HG02759 (cell line): Measurements from ENCODE around the gene TRAF3IP3.
"Not testable (repeated sequence)": the region's sequence is repeated elsewhere in the genome, so short reads cannot be mapped to it uniquely, and the experiment has no call there.

Experiments
- ATAC-seq: cut with Tn5 transposase; IDR thresholded peaks from one replicate; pipeline ENCODE4 v1.9.1; 2021; ENCODE audit warnings: mild to moderate bottlenecking, moderate library complexity; ENCODE audit not compliant: unreplicated experiment

TRAF3IP3 gene

GRCh38 chr1:209791920-209792319, 36.1 kb downstream of the TRAF3IP3 start:
- ATAC-seq: no peak

DNA sequence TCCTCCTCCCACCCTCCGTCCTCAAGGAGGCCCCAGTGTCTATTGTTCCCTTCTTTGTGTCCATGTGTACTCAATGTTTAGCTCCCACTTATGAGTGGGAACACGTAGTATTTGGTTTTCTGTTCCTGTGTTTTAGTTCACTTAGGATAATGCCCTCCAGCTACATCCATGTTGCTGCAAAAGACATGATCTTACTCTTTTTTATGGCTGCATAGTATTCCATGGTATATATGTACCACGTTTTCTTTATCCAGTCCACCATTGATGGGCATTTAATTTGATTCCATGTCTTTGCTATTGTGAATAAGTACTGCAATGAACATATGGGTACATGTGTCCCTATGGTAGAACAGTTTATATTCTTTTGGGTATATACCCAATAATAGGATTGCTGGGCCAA, 37.9 kb downstream of the TRAF3IP3 start:
- not testable (repeated sequence) for ATAC-seq

GRCh38 chr1:209797978-209798639, 42.3 kb downstream of the TRAF3IP3 start:
- no peak for ATAC-seq

DNA sequence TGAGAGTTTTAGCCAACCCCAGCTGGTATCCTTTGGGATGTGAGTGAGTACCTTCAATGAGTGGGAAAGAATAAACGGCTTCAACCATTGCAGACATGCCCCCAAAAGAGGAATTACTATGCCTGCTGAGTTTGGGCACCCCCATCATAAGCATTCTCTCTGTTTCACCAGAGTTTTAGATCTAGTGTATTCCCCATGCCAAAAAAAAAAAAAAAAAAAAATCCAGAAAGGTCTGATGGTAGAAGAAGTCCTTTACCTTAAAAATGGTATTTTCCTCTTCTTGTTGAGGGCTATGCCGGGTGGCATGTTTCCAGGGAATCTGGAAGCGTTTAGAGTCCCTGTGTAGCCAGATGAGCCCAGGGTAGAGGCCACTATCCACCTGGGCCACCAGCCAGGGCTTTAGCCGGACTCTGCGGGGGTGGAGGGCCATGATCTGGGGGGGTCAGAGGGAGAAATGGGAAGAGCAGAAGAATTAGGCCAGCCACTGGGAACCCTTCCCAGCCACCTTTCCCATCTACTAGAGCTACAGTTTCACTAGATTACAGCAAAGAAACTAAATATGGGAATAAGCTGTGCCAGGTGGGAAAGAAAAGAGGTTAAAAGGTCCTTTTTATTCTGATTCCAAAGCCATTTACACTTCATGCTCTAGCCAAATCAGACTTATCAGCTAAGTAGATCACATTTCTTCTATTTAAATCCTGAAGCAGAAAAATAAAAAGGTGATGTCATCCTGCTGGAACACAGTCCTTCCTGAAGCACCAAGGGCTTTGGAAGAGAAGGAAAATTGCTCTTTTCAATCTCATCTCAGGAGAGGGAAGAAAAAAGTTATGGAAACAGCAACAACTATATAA, 45.4 kb downstream of the TRAF3IP3 start:
- ATAC-seq: no peak

DNA sequence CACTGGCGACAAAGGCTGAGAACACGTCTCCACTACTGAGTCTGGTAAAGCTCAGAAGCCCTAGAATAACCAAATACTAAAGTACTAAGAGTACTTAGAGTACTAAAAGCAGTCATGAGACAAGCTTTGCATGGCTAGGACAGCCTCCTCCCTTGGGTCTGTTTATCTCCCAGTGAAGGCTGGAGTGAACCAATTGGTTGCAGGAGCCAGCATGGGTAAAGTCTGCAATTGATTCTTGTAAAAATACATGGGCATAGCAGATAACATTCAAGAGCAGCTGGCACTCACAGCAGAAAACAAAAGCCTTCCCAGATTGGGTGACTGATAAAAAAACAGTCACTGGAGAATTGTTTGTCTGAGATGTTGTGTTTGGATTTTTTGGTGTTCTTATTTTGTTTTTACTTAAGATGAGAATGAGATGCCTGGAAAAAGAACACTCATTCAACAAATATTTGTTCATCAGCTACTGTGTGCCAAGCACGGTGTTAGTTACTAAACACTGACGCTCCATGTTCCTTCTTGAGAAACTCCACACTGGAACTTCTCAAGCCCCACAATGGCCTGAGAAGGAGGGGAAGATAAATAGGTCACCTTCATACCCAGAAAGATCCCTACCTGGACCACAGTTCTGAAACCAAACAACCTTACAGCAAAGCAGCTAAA, 46.4 kb downstream of the TRAF3IP3 start:
- no peak for ATAC-seq

- no peak for ATAC-seq
Observed at GRCh38 chr1:209802780-209803152, 46.9 kb downstream of the TRAF3IP3 start.

DNA sequence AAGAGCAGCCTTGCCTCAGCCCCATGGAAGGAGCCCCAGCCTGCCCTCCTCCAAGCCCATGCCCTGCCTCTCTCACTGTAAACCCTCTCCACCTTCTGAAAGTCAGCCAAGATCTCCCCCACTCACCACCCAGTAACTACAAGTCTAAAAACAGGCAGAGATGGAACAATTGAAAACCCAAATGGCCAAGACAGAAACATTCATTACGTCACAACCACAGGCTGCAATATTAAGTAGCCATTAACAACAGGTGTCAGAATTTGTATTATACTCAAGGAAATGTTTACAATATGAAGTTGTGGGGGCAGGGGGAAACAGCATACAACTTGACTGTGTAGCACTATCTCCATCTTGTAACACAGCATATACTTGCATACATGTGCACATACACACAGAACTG, 47.7 kb downstream of the TRAF3IP3 start:
- ATAC-seq: no peak

GRCh38 chr1:209805341-209805781, 49.5 kb downstream of the TRAF3IP3 start:
- ATAC-seq: no peak

DNA sequence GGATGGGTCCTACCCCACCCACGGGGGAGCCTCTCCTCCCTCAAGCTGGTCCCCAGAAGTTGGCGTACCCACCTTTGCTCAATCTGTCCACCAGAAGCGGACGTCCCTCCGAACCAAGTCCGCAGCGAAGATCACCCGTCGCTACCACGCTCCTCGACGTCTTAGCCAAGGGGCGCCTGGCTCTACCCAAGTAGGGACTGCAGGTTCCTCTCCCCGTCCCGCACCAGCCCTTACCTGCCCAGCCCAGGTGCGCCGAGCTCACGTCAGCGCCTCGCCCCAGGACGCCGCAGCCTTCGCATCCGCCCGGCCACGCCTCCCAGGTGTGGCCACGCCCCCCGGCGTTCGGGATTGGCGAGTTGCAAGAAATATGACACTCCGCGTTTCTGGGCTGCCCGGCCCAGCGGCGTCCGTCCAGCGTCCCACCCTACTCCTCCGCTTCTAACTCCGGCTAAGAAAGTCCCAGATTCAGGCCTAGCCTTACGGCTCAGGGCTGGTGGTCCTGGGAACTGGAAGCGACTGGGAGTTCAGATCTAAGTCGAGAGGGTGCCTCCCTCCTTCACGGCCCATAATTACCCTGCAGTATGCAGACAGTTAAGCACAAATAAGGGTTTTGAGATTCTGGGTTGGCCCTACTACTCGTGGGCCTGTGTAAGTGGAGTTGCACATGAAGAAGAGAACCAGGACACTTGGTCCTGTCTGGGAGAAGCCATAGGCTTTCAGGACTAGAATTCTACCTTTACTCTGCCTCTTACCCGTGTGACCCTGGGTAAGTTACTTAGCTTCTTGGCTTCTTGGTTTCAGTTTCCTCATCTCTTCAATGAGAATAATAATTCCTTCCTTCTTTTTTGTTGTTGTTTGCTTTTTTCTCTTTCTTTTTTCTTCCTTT, 50.3 kb downstream of the TRAF3IP3 start, which contains the start of gene IRF6:
IRF6 (minus strand) TSS at position 268 of the 886 bp plus-strand sequence. CDS start 4,729 bp downstream, outside the sequence.
- ATAC-seq: peak; percentile 97

- ATAC-seq: no peak
Observed at GRCh38 chr1:209807509-209807908, 51.7 kb downstream of the TRAF3IP3 start.

DNA sequence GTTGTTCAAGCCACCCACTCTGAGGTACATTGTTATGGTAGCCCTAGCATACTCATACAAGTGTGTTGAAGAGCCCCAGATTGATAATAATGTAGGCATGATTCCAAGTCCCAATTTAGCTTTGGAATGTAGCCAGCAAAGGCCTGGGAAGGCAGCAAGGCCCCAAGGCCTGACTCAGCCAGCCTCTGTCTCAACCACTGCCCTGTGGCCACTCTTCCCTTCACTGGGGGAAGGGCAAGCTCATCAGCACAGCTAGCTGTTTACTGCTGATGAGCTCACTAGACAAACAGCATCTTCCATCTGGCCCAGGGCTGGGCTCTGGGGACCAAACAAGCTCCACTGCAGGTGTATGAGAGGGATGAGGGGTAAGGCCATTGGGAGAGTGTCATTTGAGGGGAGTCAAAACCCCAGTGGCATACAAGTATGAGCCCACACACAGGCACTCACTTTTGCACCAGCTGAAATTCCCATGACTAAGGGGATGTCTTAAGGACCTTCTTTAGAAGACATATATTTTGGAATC, 52.3 kb downstream of the TRAF3IP3 start:
- no peak for ATAC-seq

GRCh38 chr1:209809611-209810010, 53.8 kb downstream of the TRAF3IP3 start:
- ATAC-seq: no peak

- ATAC-seq: no peak
Observed at GRCh38 chr1:209810783-209811182, 54.9 kb downstream of the TRAF3IP3 start.

- no peak for ATAC-seq
Observed at GRCh38 chr1:209813902-209814301, 58.0 kb downstream of the TRAF3IP3 start.

- no peak for ATAC-seq
Observed at GRCh38 chr1:209815490-209815889, 59.6 kb downstream of the TRAF3IP3 start.

DNA sequence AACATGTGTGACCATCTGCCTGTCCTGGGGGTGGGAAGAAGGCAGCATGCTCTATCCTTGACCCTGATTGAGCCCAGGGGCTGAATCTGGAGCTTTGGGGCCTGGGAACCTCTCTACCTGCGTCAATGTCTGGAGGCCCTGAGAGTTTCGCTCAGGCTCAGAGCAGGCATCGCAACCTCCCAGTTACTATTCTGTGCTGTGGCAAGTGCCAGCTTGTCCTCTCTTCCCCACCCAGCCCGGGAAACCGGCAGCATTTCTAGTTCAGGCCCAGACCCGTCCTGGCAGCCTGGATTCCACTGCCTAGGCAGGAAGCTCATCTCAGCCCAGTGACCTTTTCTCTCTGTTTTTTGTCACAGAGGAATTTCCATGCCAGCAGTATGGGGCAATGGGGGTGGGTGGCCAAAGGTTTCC, 60.1 kb downstream of the TRAF3IP3 start:
- no peak for ATAC-seq

GRCh38 chr1:209816923-209817322, 61.1 kb downstream of the TRAF3IP3 start:
- ATAC-seq: no peak

DNA sequence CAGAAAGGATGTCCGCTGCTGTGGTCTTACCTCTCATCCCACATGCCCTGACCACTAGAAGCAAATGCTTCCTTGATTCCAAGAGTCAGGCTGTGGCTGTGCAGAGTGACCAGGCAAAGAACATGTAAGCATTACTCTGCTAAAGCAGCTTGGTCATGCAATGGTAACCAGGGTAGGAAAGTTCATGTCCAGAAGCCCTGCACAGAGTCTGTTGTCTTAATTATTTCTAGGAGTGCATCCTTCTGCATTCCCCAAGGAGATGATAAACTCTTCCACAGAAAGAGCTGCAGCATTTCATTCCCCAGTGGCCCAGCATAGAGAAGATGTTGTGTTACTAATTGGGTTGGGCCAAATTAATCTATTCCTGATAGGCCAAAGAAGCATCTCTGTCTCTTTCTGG, 61.8 kb downstream of the TRAF3IP3 start:
- ATAC-seq: no peak

- ATAC-seq: no peak
Observed at GRCh38 chr1:209819058-209819457, 63.2 kb downstream of the TRAF3IP3 start.

GRCh38 chr1:209820986-209821385, 65.1 kb downstream of the TRAF3IP3 start:
- ATAC-seq: no peak
